GM12801 (cell line): ENCODE results near the gene GFM1.

Experiments
- TF ChIP-seq, protein P1 (sequence below): IDR thresholded peaks from one replicate; pipeline ENCODE4 v1.5.1; 2011; ENCODE audit warnings: control low read depth; ENCODE audit not compliant: insufficient read length; ENCODE audit errors: extremely low read depth

Gene GFM1

DNA sequence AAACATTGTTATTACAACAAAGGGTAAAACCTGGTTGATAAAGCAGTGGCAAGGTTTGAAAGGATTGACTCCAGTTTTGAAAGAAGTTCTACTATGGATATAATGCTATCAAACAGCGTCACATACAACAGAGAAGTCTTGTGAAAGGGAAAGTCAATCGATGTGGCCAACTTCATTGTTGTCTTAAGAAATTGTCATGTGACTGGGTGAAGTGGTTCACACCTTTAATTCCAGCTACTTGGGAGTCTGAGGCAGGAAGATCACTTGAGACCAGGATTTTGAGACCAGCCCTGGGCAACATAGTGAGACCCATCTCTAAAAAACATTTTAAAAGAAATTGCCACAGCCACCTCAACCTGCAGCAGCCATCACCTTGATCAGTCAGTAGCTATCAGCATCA lies 34.4 kb downstream of the GFM1 start:
- TF ChIP-seq, protein P1, sequence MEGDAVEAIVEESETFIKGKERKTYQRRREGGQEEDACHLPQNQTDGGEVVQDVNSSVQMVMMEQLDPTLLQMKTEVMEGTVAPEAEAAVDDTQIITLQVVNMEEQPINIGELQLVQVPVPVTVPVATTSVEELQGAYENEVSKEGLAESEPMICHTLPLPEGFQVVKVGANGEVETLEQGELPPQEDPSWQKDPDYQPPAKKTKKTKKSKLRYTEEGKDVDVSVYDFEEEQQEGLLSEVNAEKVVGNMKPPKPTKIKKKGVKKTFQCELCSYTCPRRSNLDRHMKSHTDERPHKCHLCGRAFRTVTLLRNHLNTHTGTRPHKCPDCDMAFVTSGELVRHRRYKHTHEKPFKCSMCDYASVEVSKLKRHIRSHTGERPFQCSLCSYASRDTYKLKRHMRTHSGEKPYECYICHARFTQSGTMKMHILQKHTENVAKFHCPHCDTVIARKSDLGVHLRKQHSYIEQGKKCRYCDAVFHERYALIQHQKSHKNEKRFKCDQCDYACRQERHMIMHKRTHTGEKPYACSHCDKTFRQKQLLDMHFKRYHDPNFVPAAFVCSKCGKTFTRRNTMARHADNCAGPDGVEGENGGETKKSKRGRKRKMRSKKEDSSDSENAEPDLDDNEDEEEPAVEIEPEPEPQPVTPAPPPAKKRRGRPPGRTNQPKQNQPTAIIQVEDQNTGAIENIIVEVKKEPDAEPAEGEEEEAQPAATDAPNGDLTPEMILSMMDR, result no peak

DNA sequence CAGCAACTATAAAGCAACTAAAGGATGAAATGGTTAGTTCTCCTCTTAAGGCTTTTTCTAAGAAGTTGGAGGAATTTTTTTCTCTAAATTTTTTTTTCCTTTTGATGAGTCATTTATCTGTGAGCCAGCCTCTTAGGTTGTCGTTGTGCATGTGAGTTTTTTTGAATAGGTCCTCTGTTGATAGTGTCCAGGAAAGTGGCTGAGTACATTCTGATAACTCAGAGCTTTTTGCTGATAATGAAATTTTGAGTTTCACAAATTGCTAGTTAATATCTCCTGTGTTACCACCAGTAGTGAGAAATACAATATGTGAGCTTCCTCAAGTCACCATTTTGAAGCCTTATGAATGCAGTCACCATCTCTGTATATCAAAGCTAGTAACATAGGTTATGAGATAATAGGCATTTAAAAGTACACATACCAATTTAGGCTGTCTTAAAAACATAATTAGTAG lies 35.2 kb downstream of the GFM1 start:
- TF ChIP-seq, protein P1, result no peak

DNA sequence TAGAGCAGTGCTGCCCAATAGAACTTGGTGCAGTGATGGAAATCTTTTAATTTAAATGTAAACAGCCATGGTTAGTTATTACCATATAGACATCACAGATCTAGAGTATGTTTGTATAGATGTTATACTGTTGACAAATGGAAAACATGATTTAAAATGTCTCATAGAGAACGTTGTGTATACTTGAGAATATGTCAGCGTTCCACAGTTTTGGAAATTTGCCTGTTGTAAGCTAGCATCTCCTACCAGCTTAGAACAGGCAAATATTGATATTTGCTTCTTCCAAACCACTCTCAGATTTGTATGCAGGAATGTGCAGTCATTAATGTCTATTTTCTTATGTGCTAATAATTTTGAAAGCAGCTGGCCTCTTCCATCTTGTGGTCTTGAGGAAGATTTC lies 36.5 kb downstream of the GFM1 start:
- TF ChIP-seq, protein P1, result no peak

DNA sequence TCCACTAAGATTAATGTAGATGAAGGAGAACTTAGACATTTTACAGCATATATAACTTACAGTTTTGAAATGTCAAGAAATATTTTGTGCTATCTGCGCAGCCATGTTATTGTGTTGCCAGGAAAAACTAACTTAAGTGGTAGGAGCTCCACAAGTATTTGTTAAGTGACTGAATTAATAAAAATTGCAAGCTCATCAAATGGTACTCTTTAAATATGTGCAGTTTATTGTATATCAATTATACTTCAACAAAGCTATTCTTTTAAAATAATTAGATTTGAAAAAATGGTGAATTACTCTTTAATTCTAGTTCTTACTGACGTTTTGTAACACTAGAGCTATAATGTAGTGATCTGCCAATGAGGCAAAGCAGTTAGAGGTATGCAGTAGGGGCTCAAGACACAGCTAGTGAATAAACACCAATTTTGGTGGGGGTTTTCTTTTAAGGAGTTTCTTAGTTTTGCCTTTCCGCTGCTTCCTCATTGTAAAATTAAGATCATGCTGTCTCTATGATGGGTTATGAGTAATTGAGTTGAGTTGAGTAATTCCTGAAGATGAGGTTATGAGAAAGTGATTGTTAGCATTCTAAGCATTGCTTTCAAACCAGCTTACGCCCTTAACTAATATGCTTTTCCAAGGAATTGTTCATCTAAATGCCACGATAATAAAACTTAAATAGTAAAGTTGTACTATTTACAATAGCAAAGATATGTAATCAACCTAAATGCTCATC lies 39.1 kb downstream of the GFM1 start:
- TF ChIP-seq, protein P1, result no peak

DNA sequence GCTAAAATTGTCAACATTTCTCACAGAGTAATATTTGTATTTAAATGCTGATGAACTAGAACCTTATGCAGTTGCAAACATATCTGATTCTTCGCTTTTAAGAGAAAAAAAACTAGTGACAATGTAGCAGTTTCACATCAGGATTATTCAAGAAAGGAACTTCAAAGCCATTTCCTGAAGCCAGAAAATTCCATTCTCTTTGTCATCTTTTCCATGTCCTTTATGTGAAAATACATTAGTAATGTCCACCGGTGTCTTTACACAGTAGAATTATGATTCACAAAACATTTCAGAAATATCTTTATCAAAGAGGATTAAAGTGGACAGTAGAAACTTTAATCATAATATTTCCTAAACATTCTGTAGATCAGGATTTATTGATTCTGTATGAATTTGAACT lies 40.8 kb downstream of the GFM1 start:
- TF ChIP-seq, protein P1, result no peak

DNA sequence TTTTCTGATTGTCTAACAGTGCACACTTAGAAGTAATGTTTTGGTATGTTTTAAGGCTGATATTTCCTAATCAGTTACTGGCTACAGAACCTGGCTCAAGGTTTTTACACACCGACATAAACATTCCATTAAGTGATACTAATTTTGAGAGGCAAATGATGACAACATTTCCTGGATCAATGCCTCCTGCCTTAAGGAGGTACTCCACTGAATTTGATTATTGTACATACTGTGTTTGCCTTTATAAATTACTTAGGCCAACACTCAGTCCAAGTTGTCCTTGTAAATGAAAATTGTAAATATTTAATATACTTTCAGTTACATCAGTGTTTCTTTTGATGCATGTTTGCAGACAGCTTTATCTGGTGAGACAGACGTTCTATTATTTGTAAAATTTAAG lies 52.3 kb downstream of the GFM1 start:
- TF ChIP-seq, protein P1, result no peak

DNA sequence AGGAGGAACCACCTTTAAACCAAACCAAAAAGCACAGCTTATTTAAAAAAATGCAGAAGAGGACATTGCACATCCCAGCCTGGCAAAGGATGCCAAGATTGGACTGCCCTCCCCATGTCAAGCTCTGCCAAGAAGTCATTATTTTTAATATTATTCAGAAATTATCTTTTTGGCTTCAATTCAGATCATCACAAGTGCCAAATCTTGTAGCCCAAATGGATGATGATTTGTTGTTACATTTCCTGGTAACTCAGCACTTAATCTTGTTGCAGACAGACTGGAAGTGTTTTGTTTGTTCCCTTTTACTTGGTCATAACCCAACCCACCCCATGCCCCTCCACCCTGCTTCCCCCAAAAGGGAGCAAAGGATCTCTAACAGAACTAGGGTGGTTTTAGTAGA lies 56.2 kb downstream of the GFM1 start:
- TF ChIP-seq, protein P1, result no peak
